NCI-H510A treated with DMSO at 0.1 percent for 48 hours (cell line): ENCODE results near the gene UNC13A.
A peak's percentile ranks its signal among the peaks of the same experiment; 100 is the strongest.
"Not testable (repeated sequence)": the region's sequence is repeated elsewhere in the genome, so short reads cannot be mapped to it uniquely, and the experiment has no call there.

Source experiments
- DNase-seq: peaks from one replicate; lab custom pipeline; 2025; lab: John Stamatoyannopoulos, UW

The UNC13A gene

GRCh38 chr19:17567940-17568339 lies 120.2 kb downstream of the UNC13A start:
- DNase-seq: no peak

DNA sequence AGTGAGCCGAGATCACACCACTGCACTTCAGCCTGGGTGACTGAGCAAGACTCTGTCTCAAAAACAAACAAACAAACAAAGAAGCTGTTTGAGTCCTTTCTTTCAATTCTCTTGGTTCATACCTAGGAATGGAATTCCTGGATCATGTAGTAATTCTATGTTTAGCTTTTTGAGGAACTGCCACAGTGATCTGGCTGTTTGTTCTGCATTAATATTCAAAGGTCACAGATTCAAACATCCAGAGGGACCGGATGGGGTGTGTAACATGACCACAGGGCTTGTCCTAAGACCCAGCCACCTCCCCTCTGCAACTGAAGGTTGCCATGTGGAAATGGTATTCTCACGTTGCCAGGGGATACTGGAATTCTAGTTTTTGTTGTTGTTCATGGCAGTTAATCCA lies 122.5 kb downstream of the UNC13A start:
- DNase-seq: no peak

DNA sequence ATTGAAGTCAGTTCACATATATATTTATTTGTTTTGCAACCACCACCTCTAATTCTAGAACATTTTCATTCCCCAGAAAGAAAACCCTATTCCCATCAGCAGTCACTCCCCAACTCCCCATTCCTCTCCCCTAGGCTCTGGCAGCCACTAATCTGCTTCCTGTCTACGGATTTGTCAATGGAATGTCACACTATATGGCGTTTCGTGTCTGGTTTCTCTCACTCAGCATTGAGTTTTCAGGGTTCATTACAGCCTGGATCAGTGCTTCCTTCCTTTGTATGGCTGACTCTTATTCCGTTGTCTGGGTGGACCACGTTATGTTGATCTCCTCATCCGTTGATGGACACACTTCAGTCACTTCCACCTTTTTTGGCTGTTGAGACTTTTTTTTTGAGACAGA lies 123.4 kb downstream of the UNC13A start:
- no peak for DNase-seq

DNA sequence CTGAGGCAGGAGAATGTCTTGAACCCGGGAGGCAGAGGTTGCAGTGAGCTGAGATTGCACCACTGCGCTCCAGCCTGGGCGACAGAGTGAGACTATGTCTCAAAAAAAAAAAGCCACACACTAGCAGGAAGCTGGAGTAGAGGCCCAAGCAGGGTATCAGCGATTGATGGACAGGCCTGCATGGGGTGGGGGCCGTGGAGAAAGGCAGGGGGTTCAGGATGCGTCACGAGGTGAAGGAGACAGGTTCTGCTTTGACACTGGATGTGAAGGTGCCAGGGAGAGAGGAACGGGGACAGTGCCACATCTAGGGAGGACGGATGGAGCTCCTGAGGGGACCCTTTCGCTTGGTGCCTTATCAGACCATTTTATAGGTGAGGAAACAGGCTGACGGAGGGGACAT lies 125.6 kb downstream of the UNC13A start:
- DNase-seq: no peak

- DNase-seq: no peak
Measured at GRCh38 chr19:17562097-17562496, 126.1 kb downstream of the UNC13A start.

DNA sequence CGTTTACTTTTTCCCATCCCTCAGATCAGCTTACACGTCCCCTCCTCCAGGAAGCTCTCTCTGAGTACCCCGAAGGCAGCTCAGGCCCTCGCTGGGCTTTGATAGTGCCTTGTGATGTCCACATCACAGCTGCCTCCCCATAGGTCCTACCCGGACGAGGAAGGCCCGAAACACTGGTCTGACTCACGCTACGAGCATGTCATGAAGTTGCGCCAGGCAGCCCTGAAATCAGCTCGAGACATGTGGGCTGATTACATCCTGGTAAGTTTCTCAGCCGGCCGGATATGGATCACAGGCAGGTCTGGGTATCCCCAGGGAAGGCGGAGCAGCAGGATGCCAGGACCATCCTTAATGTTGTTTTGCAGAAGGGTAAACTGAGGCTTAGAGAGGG lies 128.0 kb downstream of the UNC13A start:
- no peak for DNase-seq

GRCh38 chr19:17557466-17557865 lies 130.7 kb downstream of the UNC13A start:
- no peak for DNase-seq

DNA sequence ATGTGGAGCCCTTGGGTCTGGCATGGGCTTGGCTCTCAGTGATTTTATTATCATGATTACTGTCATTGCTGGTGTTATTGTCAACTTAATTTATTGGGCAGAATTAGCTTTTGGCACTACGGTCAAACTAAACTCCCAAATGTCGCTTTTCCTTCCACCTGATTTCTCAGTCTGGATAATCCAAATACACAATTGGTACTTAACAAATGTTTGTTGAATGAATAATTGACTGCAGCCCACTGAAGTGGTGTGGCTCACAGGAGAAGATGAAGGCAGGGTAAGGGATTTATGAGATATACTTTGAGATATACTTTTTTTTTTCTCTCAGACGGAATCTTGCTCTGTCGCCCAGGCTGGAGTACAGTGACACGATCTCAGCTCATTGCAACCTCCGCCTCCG lies 131.2 kb downstream of the UNC13A start:
- DNase-seq: no peak

DNA sequence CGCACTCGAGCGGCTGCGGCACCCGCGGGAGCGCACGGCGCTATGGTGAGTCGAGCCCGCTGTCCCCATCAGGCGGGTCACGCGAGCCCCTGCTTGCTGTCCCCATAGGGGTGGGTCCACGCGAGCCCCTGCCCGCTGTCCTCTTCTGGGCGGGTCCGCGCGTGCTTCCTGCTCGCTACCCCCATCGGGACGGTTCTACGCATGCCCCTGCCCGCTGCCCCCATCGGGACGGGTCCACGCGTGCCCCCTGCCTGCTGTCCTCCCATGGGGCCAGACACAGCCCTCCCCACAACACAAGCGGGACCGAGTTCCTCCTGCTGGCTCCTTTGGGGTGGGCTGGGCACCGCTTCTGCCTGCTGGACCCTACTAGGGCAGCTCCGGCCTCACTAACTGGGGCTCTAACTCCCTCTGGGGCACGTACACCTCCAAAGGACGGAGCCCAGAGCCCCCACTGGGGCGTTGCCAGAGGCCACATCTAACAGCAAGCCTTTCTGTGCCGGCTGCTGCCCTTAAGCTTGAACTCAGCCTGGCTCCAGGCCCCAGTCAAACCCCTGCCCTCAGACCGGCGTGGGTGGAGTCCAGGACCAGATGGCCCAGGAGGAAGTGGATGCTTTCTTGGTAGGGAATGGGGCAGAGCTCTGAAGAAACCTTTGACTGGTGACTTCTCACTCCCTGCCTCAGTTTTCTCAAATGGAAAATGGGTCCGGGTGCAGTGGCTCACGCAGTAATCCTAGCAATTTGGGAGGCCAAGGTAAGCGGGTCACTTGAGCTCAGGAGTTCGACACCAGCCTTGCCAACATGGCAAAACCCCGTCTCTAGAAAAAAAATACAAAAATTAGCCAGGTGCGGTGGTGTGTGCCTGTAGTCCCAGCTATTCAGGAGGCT lies 132.0 kb downstream of the UNC13A start:
- DNase-seq: peak; percentile 37

GRCh38 chr19:17555480-17555928 lies 132.7 kb downstream of the UNC13A start, which contains the start of gene COLGALT1:
COLGALT1 (plus strand) TSS chr19:17555649; CDS start chr19:17555714, 65 bp downstream.
- peak; percentile 95 for DNase-seq

DNA sequence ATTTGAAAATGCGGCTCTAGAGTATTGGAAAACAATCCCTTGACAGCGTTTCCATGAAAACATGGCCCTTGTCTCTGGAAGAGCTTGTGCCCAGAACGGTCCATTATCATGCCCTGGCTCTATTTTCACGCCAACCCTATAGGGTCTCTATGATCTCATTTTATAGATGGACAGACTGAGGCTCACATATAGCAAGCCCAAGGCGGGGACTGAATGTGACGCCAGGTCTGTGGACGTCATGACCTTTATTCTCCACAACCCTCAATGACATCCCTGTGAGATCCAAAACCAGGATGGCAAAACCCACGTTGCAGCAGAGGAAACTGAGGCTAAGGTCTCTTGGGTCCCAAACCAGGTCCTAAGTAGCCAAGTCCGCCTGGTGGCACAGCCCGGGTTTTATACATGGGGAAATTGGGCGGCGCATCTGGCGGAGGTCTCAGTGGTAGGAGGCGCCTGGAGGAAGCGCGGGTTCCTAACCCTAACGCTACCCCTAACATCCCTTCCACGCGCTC lies 133.1 kb downstream of the UNC13A start:
- DNase-seq: no peak

DNA sequence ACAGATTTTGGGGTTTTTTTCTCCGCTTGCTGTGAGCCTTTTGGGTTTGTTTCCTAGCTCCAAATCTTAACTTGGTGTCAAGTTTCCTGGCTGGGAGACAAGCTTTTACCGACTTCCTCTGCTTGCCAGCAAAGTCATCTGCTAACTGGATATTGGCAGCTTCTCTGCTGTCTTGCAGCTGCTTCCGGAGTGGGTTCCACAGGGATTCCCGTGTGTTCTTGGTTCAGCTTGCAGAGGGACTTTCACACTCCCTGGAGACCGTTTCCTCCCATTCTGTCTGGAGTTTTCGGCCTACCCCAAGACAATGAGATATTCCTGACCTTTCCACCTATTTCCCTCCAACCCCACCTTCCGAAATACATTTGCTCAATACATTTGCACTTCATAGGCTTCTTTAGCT lies 134.9 kb downstream of the UNC13A start:
- no peak for DNase-seq

GRCh38 chr19:17552735-17553134 lies 135.4 kb downstream of the UNC13A start:
- not testable (repeated sequence) for DNase-seq
